GM12864 (cell line): ENCODE data around the gene PTPRG.

Source experiments
- DNase-seq: peaks from one replicate; pipeline ENCODE4 v3.0.0-alpha.2; 2011; ENCODE audit warnings: low read depth
- H3K4me3 ChIP-seq: 2 replicates; pipeline ENCODE4 v1.5.1; 2011; ENCODE audit warnings: mild to moderate bottlenecking, low read depth, low read length, control low read depth
- TF ChIP-seq, protein P1 (sequence below): IDR thresholded peaks from 2 replicates; pipeline ENCODE4 v1.5.1; 2011; ENCODE audit warnings: low read depth, mild to moderate bottlenecking, moderate library complexity, low read length, control low read depth, inconsistent platforms; ENCODE audit errors: missing control alignments

Gene PTPRG

DNA sequence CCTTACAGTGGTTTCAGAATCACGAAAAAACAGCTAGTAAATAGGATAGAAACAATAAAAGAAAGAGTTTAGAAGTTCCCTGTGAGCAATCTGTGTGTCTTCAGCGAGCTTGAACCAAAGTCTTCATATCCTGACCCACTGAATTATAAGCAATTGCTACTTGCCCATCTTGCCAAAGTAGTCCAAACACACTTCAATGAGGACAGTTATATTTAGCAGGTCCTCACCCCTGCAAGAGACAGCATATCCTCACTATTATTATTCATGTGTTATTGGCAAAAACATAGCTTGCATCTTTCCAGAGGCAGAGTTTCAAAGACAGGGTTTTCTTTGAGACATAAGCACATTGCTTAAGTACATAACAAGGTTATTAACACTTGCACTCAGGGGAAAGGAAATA is 734.2 kb downstream of the PTPRG start:
- no peak overlapping the region for H3K4me3 ChIP-seq
- DNase-seq: no peak
- TF ChIP-seq, protein P1, sequence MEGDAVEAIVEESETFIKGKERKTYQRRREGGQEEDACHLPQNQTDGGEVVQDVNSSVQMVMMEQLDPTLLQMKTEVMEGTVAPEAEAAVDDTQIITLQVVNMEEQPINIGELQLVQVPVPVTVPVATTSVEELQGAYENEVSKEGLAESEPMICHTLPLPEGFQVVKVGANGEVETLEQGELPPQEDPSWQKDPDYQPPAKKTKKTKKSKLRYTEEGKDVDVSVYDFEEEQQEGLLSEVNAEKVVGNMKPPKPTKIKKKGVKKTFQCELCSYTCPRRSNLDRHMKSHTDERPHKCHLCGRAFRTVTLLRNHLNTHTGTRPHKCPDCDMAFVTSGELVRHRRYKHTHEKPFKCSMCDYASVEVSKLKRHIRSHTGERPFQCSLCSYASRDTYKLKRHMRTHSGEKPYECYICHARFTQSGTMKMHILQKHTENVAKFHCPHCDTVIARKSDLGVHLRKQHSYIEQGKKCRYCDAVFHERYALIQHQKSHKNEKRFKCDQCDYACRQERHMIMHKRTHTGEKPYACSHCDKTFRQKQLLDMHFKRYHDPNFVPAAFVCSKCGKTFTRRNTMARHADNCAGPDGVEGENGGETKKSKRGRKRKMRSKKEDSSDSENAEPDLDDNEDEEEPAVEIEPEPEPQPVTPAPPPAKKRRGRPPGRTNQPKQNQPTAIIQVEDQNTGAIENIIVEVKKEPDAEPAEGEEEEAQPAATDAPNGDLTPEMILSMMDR: no peak

DNA sequence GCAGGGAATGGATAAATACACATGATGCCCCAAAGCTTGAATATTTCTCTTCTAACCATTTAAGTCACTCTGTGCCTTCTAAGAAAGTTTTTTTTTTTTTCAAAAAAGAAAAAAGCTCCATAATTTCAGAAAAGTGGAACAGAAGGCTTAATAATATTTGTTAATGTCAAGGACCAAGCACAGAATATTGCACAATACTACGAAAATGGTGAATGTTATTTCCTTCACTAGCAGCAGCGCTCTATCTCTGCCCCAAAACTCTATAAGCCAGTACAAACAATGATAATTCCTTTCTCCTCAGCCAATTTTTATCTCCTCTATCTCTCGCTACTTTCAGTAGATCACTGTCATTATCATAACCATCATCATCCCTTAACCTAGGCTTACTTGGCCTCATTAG is 739.2 kb downstream of the PTPRG start:
- TF ChIP-seq, protein P1: no peak
- DNase-seq: no peak
- H3K4me3 ChIP-seq: no peak overlapping the region

DNA sequence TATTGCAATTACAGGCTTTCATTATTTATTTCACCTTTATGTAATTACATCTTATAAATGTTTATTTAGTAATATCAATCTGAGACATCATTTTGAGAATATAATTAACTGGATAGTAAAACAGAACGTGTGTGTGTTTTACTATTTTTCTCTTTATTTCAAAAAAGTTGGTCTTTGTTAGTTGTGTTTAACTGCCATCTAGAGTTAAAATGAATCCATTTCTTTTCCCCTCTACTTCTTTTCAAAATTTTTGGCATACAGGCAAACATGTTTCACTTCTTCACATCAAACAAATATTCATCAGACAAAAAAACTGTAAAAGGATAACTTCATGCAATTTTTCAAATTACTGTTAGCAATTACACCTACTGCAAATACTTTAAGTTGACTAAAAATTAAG is 750.8 kb downstream of the PTPRG start:
- TF ChIP-seq, protein P1: no peak
- DNase-seq: no peak
- no peak overlapping the region for H3K4me3 ChIP-seq

DNA sequence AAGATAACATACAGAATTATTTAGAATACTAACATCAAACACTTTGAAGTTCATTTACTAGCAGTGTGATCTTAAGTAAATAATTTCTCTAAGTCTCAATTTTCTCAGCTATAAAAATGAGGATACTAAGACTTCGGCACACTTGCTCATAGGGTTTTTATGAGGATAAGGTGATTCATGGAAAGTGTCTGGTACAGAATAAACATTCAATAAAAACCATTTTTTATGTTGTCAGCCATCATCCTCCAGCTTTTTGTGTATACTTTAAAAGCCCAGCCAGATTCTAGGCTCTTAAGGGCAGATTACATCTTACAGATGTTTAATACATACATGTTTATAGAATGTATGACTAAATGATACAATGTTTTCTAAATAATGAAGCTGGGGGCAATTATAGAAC is 755.2 kb downstream of the PTPRG start:
- no peak overlapping the region for H3K4me3 ChIP-seq
- TF ChIP-seq, protein P1: no peak
- DNase-seq: no peak

DNA sequence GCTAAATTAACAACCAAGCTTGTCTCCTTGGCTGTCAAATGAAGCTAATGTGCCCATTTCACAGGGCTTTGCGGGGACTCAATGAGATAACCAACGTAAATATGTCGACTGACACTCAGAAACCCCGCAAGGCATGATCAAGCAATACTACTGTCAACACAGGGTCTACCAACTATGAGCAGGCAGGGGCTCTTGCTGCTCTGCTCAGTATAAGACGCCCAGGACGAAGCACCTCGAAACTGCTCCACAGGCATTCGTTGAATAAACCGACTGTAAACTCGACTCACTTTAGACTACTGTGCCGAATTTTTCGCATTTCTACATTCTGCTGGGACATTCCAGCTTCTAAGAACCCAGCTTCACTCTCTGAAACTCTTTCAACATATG is 757.0 kb downstream of the PTPRG start:
- H3K4me3 ChIP-seq: no peak overlapping the region
- TF ChIP-seq, protein P1: no peak
- DNase-seq: no peak

DNA sequence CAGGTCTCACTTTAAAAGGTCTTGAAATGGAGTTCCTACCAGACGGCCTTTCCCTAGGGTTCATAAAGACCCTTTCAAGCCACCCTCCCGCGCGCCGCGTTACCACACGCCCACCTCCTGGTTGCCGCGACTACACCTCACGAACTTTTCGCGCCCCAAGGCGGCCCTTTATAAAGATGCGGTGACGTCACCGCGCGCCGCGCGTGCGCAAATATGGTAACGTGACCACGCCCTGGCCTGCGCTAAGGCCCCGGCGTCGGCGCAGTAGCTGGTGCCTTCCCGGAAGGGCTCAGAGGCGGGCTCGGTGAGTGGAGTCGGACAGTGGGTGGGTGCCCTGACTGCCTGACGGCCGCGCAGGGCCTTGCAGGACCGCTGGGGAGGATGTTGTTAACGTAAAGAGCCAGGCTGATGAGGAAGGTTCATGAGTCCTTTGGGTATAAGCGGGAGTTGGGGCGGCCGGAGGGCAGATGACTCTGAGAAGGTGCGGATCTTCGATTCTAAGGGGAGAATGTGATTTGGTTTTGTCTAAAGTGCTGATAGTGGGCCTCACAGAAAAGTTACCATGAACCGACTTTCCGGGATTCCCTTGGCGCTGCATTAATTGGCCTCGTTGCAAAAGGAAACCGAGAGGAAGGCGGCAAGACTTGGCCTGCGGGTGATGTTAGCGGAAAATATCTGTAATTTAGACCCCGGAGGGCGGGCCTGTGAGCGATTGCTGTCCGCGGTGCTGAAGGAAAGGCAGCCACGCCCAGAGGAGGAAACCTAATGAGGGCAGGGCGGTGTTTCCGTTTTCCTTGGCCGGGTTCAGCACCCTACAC is 757.6 kb downstream of the PTPRG start:
- DNase-seq: no peak
- H3K4me3 ChIP-seq: no peak overlapping the region
- TF ChIP-seq, protein P1: no peak
